HepG2 (cell line): ENCODE data around the gene PDE8B. TPM values are rescaled to one million over a fixed set of nuclear protein-coding genes. Genes with fewer than 3 reads are reported as not detected.

ENCODE experiments used
- ATAC-seq: fragments of 200-7000 bp; cut with Tn5 transposase; 3 replicates; pipeline ENCODE4 v1.9.1; 2020; ENCODE audit warnings: mild to moderate bottlenecking, moderate library complexity
- BruUV-seq: library from RNA; stranded (reverse); fragments of 400-500 nt; replicated peaks from 2 replicates; lab custom pipeline; 2021; lab: Mats Ljungman, UMichigan
- CTCF ChIA-PET: fragments of 300-600 bp; formaldehyde crosslinking; extraction: SDS; loops from one replicate; lab custom pipeline; 2021; ENCODE audit warnings: low total read pairs, inconsistent platforms, low intra/inter-chr PET ratio; lab: Yijun Ruan, JAX
- POLR2A ChIA-PET: fragments of 350-600 bp; sonication (Branson Sonifier 250); formaldehyde crosslinking; loops from one replicate; lab custom pipeline; 2020; ENCODE audit warnings: antibody characterized with exemption, inconsistent platforms; lab: Yijun Ruan, JAX
- DNase-seq: peaks from one replicate; pipeline ENCODE4 v3.0.0-alpha.2; 2015; ENCODE audit warnings: low spot score
- FAIRE-seq: peaks from 3 replicates; lab custom pipeline; 2011; peaks lifted over from hg19 to GRCh38; lab: Jason Lieb, UNC
- H2AFZ ChIP-seq: one replicate; pipeline ENCODE4 v1.6.1; 2011; ENCODE audit warnings: low read length, inconsistent platforms
- H3K27ac ChIP-seq: fragments of 300-600 bp; 3 replicates; pipeline ENCODE4 v1.8.0; 2011; ENCODE audit warnings: mixed run types, mild to moderate bottlenecking, mixed read lengths, low read length, inconsistent platforms; ENCODE audit not compliant: insufficient read depth; ENCODE audit errors: extremely low read length
- H3K27me3 ChIP-seq, 2 experiments: fragments of 200-600 bp in 1 of 2; 2 replicates in 1 of 2; 3 replicates in 1 of 2; pipeline versions ENCODE4 v1.6.0 to v1.8.0; 2011; ENCODE audit warnings: low read length in 2 of 2, mild to moderate bottlenecking in 2 of 2, moderate library complexity in 2 of 2, inconsistent platforms in 1 of 2; ENCODE audit not compliant: insufficient read depth in 2 of 2, control insufficient read depth in 1 of 2
- H3K36me3 ChIP-seq, 2 experiments: fragments of 200-600 bp in 1 of 2; replicated peaks in 1 of 2; 2 replicates in 1 of 2; 3 replicates in 1 of 2; pipeline versions ENCODE4 v1.5.1 to v1.8.0; 2011; ENCODE audit warnings: low read length in 2 of 2, inconsistent platforms in 1 of 2; ENCODE audit not compliant: insufficient read depth in 2 of 2, control insufficient read depth in 1 of 2
- H3K4me1 ChIP-seq: 2 replicates; pipeline ENCODE4 v1.5.1; 2012; ENCODE audit warnings: low read length, inconsistent platforms; ENCODE audit not compliant: insufficient read depth
- H3K4me2 ChIP-seq: 2 replicates; pipeline ENCODE4 v1.6.0; 2011; ENCODE audit warnings: low read depth, low read length, inconsistent platforms
- H3K4me3 ChIP-seq, 3 experiments: fragments of 200-600 bp in 1 of 3; sonication (generic), shearing (Covaris generic) in 1 of 3; replicated peaks in 1 of 3; 2 replicates each; pipeline ENCODE4 v1.5.1; 2011 to 2016; ENCODE audit warnings: low read length in 3 of 3, inconsistent platforms in 2 of 3, low read depth in 2 of 3, mild to moderate bottlenecking in 2 of 3, control low read depth in 1 of 3, mixed read lengths in 1 of 3; ENCODE audit not compliant: insufficient read depth in 1 of 3
- H3K79me2 ChIP-seq: one replicate; pipeline ENCODE4 v1.6.1; 2011; ENCODE audit warnings: low read length, inconsistent platforms; ENCODE audit not compliant: insufficient read depth
- H3K9ac ChIP-seq: 2 replicates; pipeline ENCODE4 v1.6.0; 2011; ENCODE audit warnings: mild to moderate bottlenecking, low read depth, low read length, inconsistent platforms; ENCODE audit not compliant: insufficient read depth
- H3K9me3 ChIP-seq: 2 replicates; pipeline ENCODE4 v1.5.1; 2012; ENCODE audit warnings: mild to moderate bottlenecking, low read length
- H4K20me1 ChIP-seq: 2 replicates; pipeline ENCODE4 v1.6.0; 2011; ENCODE audit warnings: inconsistent platforms, mild to moderate bottlenecking, low read length, moderate library complexity; ENCODE audit not compliant: insufficient read depth
- FIP1L1 ChIP-seq: fragments of 200-400 bp; formaldehyde crosslinking; IDR thresholded peaks from 2 replicates; pipeline ENCODE4 v1.6.1; 2018; ENCODE audit warnings: low read depth, mild to moderate bottlenecking, low read length, moderate library complexity, borderline replicate concordance; ENCODE audit not compliant: insufficient read depth
- RBM22 ChIP-seq: fragments of 200-400 bp; formaldehyde crosslinking; optimal IDR thresholded peaks from 2 replicates; pipeline ENCODE3; 2017; ENCODE audit warnings: mild to moderate bottlenecking, low read length, moderate library complexity
- ZBTB21 ChIP-seq: sonication (generic); formaldehyde crosslinking; IDR thresholded peaks from 2 replicates; pipeline ENCODE4 v1.4.0; 2020; ENCODE audit warnings: missing genetic modification reagents
- ZNF343 ChIP-seq: sonication (generic); formaldehyde crosslinking; IDR thresholded peaks from 2 replicates; pipeline ENCODE4 v1.4.0; 2020; ENCODE audit warnings: mild to moderate bottlenecking, missing genetic modification reagents
- WGBS: methylation state at CpG from one replicate; pipeline ENCODE4 v1.1.6; 2017; ENCODE audit warnings: low lambda C conversion rate; 5-methylcytosine and 5-hydroxymethylcytosine counted together
- in situ Hi-C: cut with HindIII; loops from 2 replicates; pipeline ENCODE4 v1.10.0; 2017; ENCODE audit warnings: low pct_unique_long_range_greater_than_20kb; ENCODE audit not compliant: extremely low pct_ligation_motif_present
- intact Hi-C: fragments of 100-400 bp; cut with micrococcal nuclease; formaldehyde crosslinking; loops from one replicate; pipeline ENCODE4 v1.10.0; 2022; ENCODE audit not compliant: unreplicated experiment
- polyA plus RNA-seq, 8 experiments: library from polyadenylated mRNA; depleted of rRNA in 3 of 8; stranded (reverse) in 7 of 8; unstranded in 1 of 8; fragments of >200 nt; fragmentation: Illumina TruSeq in 4 of 8; extraction: Trizol in 4 of 8; gene quantifications; 2 replicates each; pipeline versions ENCODE4 v1.2.1 to v1.2.3, GENCODE V29; 2011 to 2016; ENCODE audit warnings: low read depth in 4 of 8, missing spikeins in 1 of 8, mixed read lengths in 1 of 8; ENCODE audit not compliant: insufficient read depth in 1 of 8
- total RNA-seq, 5 experiments: library from RNA; depleted of rRNA; stranded (reverse); fragments of >200 nt; fragmentation: Illumina TruSeq; extraction: Trizol; gene quantifications; 2 replicates each; pipeline ENCODE4 v1.2.3, GENCODE V29; 2016; ENCODE audit warnings: low read depth in 1 of 5
- TF ChIP-seq, protein P1 (sequence below): sonication (generic); formaldehyde crosslinking; IDR thresholded peaks from 2 replicates; pipeline ENCODE4 v1.4.0; 2020; ENCODE audit warnings: missing genetic modification reagents, borderline replicate concordance
- TF ChIP-seq, protein P2 (sequence below): sonication (generic); formaldehyde crosslinking; IDR thresholded peaks from 2 replicates; pipeline ENCODE4 v1.5.0; 2020; ENCODE audit warnings: missing genetic modification reagents, mild to moderate bottlenecking, borderline replicate concordance

PDE8B gene
- total and polyA plus RNA-seq, 2 of the 13 experiments (the other 11 are each of a cell fraction or from before 2014, with no cell fraction given) = 0.07 TPM; not detected in 1

DNA sequence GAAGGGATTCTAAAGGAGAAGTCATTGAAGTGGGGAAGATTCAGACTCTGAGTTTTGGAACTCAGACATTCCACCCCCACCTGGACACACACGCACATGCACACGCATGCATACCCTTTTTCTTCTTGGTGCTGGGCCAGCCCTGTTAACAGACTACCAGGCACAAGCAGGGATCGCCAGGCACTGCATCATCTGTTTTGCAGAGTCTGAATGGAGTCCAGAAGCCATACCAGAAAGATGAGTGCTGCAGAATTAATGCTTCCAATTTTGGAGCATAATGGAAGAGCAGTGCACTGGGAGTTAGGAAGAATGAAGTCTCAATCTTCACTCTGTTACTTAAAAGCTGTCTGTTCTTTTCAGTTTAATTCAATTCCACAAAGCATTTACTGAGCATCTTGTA is 95.5 kb downstream of the PDE8B start:
- Histone ChIP-seq H3K27ac (no peak overlapping the region), H3K4me3 (no peak overlapping the region), H3K36me3 (no peaks in the 10 kb centered on the region), H3K79me2 (no peaks in the 10 kb centered on the region), H3K9ac (no peak overlapping the region), H3K4me1 (peaks cover 21% of the 10 kb centered on the region), H3K27me3 (no peaks in the 10 kb centered on the region; a peak in 1 of 5 replicates), H3K4me2 (no peak overlapping the region), H4K20me1 (no peaks in the 10 kb centered on the region), H3K9me3 (no peaks in the 10 kb centered on the region), H2AFZ (no peak overlapping the region)
- WGBS = 66% methylated on average over 3 of the region's 3 CpGs
- TF ChIP-seq ZNF343 (CRISPR knock-in tag) = no peak
- no peak for TF ChIP-seq ZBTB21 (CRISPR knock-in tag)
- no peak for TF ChIP-seq FIP1L1
- TF ChIP-seq, protein P1, sequence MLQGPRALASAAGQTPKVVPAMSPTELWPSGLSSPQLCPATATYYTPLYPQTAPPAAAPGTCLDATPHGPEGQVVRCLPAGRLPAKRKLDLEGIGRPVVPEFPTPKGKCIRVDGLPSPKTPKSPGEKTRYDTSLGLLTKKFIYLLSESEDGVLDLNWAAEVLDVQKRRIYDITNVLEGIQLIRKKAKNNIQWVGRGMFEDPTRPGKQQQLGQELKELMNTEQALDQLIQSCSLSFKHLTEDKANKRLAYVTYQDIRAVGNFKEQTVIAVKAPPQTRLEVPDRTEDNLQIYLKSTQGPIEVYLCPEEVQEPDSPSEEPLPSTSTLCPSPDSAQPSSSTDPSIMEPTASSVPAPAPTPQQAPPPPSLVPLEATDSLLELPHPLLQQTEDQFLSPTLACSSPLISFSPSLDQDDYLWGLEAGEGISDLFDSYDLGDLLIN (CRISPR knock-in tag) = no peak
- TF ChIP-seq, protein P2, sequence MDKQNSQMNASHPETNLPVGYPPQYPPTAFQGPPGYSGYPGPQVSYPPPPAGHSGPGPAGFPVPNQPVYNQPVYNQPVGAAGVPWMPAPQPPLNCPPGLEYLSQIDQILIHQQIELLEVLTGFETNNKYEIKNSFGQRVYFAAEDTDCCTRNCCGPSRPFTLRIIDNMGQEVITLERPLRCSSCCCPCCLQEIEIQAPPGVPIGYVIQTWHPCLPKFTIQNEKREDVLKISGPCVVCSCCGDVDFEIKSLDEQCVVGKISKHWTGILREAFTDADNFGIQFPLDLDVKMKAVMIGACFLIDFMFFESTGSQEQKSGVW (CRISPR knock-in tag) = no peak
- in situ Hi-C loops (no loop called here), intact Hi-C loops (no loop called here)
- FAIRE-seq = no peak
- POLR2A ChIA-PET = no interaction called here
- BruUV-seq = no TSS peak
- ATAC-seq = no peak
- no peak for DNase-seq
- CTCF ChIA-PET = no interaction called here

DNA sequence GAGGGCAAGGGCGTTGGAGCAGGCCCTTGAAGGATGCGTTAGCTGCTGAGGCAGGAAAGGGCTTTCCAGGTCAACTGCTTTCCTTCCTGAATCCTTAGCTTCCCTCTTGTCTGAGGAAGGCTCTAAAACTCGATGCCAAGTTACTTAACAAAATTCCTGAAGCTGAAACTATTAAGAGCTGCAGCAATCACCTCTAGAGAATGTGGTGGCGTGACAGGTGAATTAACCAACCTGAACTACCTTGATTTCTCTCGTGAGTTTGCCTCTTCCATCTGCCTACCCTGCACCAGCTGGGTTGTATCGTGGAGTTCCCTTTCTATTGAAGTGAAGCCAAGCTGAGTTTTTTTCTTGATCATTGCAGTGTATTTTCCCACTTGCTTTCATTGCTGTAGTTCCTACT is 96.1 kb downstream of the PDE8B start:
- H3K9me3 ChIP-seq = no peaks in the 10 kb centered on the region
- no peak overlapping the region for H3K27ac ChIP-seq
- TF ChIP-seq RBM22 = no peak
- H3K9ac ChIP-seq = no peak overlapping the region
- WGBS = 41% methylated on average over 6 of the region's 6 CpGs
- no TSS peak for BruUV-seq
- ChIA-PET CTCF (no interaction called here), POLR2A (no interaction called here)
- intact Hi-C loops (no loop called here), in situ Hi-C loops (no loop called here)
- H3K4me1 ChIP-seq = peaks cover 21% of the 10 kb centered on the region
- H4K20me1 ChIP-seq = no peaks in the 10 kb centered on the region
- no peak overlapping the region for H3K4me2 ChIP-seq
- FAIRE-seq = no peak
- H3K4me3 ChIP-seq = no peak overlapping the region
- no peaks in the 10 kb centered on the region for H3K79me2 ChIP-seq
- no peaks in the 10 kb centered on the region; a peak in 1 of 5 replicates for H3K27me3 ChIP-seq
- H3K36me3 ChIP-seq = no peaks in the 10 kb centered on the region
- ATAC-seq = no peak
- no peak for DNase-seq
- no peak overlapping the region for H2AFZ ChIP-seq
